GM13977 (cell line): ENCODE data around the gene NDUFA9.

ENCODE experiments used
- DNase-seq: peaks from one replicate; pipeline ENCODE4 v3.0.0; 2012; ENCODE audit warnings: low spot score
- CTCF ChIP-seq: IDR thresholded peaks from 2 replicates; pipeline ENCODE4 v1.5.1; 2012; ENCODE audit warnings: mild to moderate bottlenecking, control low read depth; ENCODE audit not compliant: insufficient read depth; ENCODE audit errors: extremely low read depth, missing control alignments
- in situ Hi-C: fragments of 300-500 bp; cut with MboI; formaldehyde crosslinking; loops from one replicate; pipeline ENCODE4 v1.12.0; 2022; ENCODE audit warnings: low sequenced_read_pairs, low pct_unique_long_range_greater_than_20kb, mixed read lengths, inconsistent platforms; ENCODE audit not compliant: unreplicated experiment

Gene NDUFA9

GRCh38 chr12:4610481-4610880, 38.4 kb upstream of the NDUFA9 start:
- in situ Hi-C loops = no loop called here
- no peak for DNase-seq

GRCh38 chr12:4615667-4616066, 33.2 kb upstream of the NDUFA9 start:
- no peak for DNase-seq
- TF ChIP-seq CTCF = no peak
- in situ Hi-C loops = no loop called here

More at GRCh38 chr12:4610481-4610880, 38.4 kb upstream of the NDUFA9 start:
- no peak for TF ChIP-seq CTCF

- in situ Hi-C loops = no loop called here
- no peak for TF ChIP-seq CTCF
- DNase-seq = no peak
Observed at GRCh38 chr12:4621511-4621910, 27.4 kb upstream of the NDUFA9 start.

GRCh38 chr12:4626543-4626942, 22.4 kb upstream of the NDUFA9 start:
- TF ChIP-seq CTCF = no peak
- in situ Hi-C loops = no loop called here
- DNase-seq = no peak

GRCh38 chr12:4628406-4628805, 20.5 kb upstream of the NDUFA9 start:
- DNase-seq = no peak
- no peak for TF ChIP-seq CTCF
- in situ Hi-C loops = no loop called here

GRCh38 chr12:4630262-4630661, 18.7 kb upstream of the NDUFA9 start:
- in situ Hi-C loops = no loop called here
- TF ChIP-seq CTCF = no peak
- DNase-seq = no peak

- no peak for DNase-seq
- in situ Hi-C loops = no loop called here
- TF ChIP-seq CTCF = no peak
Observed at GRCh38 chr12:4643747-4644146, 5.2 kb upstream of the NDUFA9 start.
